Dermis blood vessel endothelial cell (primary cell): ENCODE data around the gene SLC22A31. TPM values are rescaled to one million over a fixed set of nuclear protein-coding genes. Genes with fewer than 3 reads are reported as not detected.

Experiments used
- DNase-seq: peaks from one replicate; pipeline ENCODE4 v3.0.0; 2010
- total RNA-seq: library from RNA; depleted of rRNA; stranded (reverse); fragments of >200 nt; gene quantifications from 2 replicates; pipeline ENCODE4 v1.2.3, GENCODE V29; 2014

Gene SLC22A31
- total RNA-seq, 1 donor from 2014 or later: not detected

- DNase-seq: no peak
These were observed 35.3 kb downstream of the SLC22A31 start for GRCh38 chr16:89164847-89165680.

GRCh38 chr16:89164436-89164835, 35.9 kb downstream of the SLC22A31 start:
- no peak for DNase-seq

GRCh38 chr16:89163297-89163696, 37.0 kb downstream of the SLC22A31 start:
- DNase-seq: no peak

GRCh38 chr16:89161763-89162713, 38.3 kb downstream of the SLC22A31 start:
- no peak for DNase-seq

GRCh38 chr16:89160977-89161701, 39.2 kb downstream of the SLC22A31 start:
- no peak for DNase-seq

GRCh38 chr16:89159850-89160354, 40.4 kb downstream of the SLC22A31 start:
- no peak for DNase-seq

GRCh38 chr16:89159066-89159849, 41.1 kb downstream of the SLC22A31 start:
- DNase-seq: no peak

GRCh38 chr16:89157778-89158177, 42.6 kb downstream of the SLC22A31 start:
- no peak for DNase-seq

- no peak for DNase-seq
These were observed 43.3 kb downstream of the SLC22A31 start for GRCh38 chr16:89156740-89157645.

- no peak for DNase-seq
These were observed 44.2 kb downstream of the SLC22A31 start for GRCh38 chr16:89155851-89156739.

- DNase-seq: peak; percentile 81
These were observed 45.1 kb downstream of the SLC22A31 start for GRCh38 chr16:89155184-89155679.

GRCh38 chr16:89154390-89155183, 45.8 kb downstream of the SLC22A31 start:
- DNase-seq: no peak

GRCh38 chr16:89153848-89154271, 46.5 kb downstream of the SLC22A31 start:
- no peak for DNase-seq

- no peak for DNase-seq
These were observed 47.3 kb downstream of the SLC22A31 start for GRCh38 chr16:89152831-89153700.

- DNase-seq: no peak
These were observed 49.4 kb downstream of the SLC22A31 start for GRCh38 chr16:89150981-89151380.

GRCh38 chr16:89150090-89150835, 50.1 kb downstream of the SLC22A31 start:
- DNase-seq: no peak

- DNase-seq: no peak
These were observed 51.0 kb downstream of the SLC22A31 start for GRCh38 chr16:89149386-89149785.
